Neural progenitor cell (in vitro differentiated cells): Measurements from ENCODE around the gene PELO. TPM values are rescaled to one million over a fixed set of nuclear protein-coding genes. Genes with fewer than 3 reads are reported as not detected.
"Not testable (repeated sequence)": the region's sequence is repeated elsewhere in the genome, so short reads cannot be mapped to it uniquely, and the experiment has no call there.

Experiments used
- DNase-seq: peaks from one replicate; pipeline ENCODE4 v3.0.0-alpha.2; 2016; ENCODE audit warnings: low spot score
- H2AFZ ChIP-seq: fragments of 200-600 bp; sonication (generic); replicated peaks from 2 replicates; pipeline ENCODE4 v1.6.1; 2016; ENCODE audit warnings: antibody characterized with exemption
- H3F3A ChIP-seq: fragments of 200-600 bp; sonication (generic); 2 replicates; pipeline ENCODE4 v1.6.1; 2016; ENCODE audit warnings: antibody characterized with exemption, low read depth
- H3K27ac ChIP-seq: fragments of 200-600 bp; sonication (generic); 2 replicates; pipeline ENCODE4 v1.5.1; 2016; ENCODE audit warnings: mild to moderate bottlenecking
- H3K27me3 ChIP-seq: fragments of 200-600 bp; sonication (generic); 2 replicates; pipeline ENCODE4 v1.6.1; 2016; ENCODE audit warnings: mild to moderate bottlenecking, moderate library complexity
- H3K36me3 ChIP-seq: fragments of 200-600 bp; sonication (generic); 2 replicates; pipeline ENCODE4 v1.5.1; 2016
- H3K4me1 ChIP-seq: fragments of 200-600 bp; sonication (generic); 2 replicates; pipeline ENCODE4 v1.6.1; 2016; ENCODE audit warnings: mixed run types
- H3K4me2 ChIP-seq: fragments of 200-600 bp; sonication (generic); 2 replicates; pipeline ENCODE4 v1.6.1; 2016
- H3K4me3 ChIP-seq: fragments of 200-600 bp; sonication (generic); 2 replicates; pipeline ENCODE4 v1.5.1; 2016
- H3K79me2 ChIP-seq: fragments of 200-600 bp; sonication (generic); 2 replicates; pipeline ENCODE4 v1.6.1; 2016; ENCODE audit warnings: low read depth
- H3K9ac ChIP-seq: fragments of 200-600 bp; sonication (generic); 2 replicates; pipeline ENCODE4 v1.6.1; 2016
- H3K9me3 ChIP-seq: fragments of 200-600 bp; sonication (generic); 2 replicates; pipeline ENCODE4 v1.5.1; 2016; ENCODE audit warnings: low read depth
- H4K20me1 ChIP-seq: fragments of 200-600 bp; sonication (generic); 2 replicates; pipeline ENCODE4 v1.6.1; 2016; ENCODE audit warnings: low read depth
- H3K27ac Mint-ChIP-seq: 3 replicates; pipeline ENCODE4 v1.8.0; 2021; ENCODE audit warnings: mixed read lengths
- H3K27me3 Mint-ChIP-seq: 2 replicates; pipeline ENCODE4 v1.8.0; 2022; ENCODE audit warnings: low read depth, mild to moderate bottlenecking, inconsistent platforms, moderate library complexity, mixed read lengths; ENCODE audit not compliant: insufficient read depth
- H3K36me3 Mint-ChIP-seq: 3 replicates; pipeline ENCODE4 v1.8.0; 2021; ENCODE audit warnings: mixed read lengths
- H3K4me1 Mint-ChIP-seq: 3 replicates; pipeline ENCODE4 v1.8.0; 2021; ENCODE audit warnings: mixed read lengths
- H3K4me3 Mint-ChIP-seq: 3 replicates; pipeline ENCODE4 v1.8.0; 2021; ENCODE audit warnings: mild to moderate bottlenecking, moderate library complexity, mixed read lengths
- H3K9me3 Mint-ChIP-seq: 3 replicates; pipeline ENCODE4 v1.8.0; 2020; ENCODE audit warnings: mixed read lengths
- CTCF ChIP-seq: fragments of 200-600 bp; sonication (generic); IDR thresholded peaks from 2 replicates; pipeline ENCODE4 v1.5.1; 2017; ENCODE audit warnings: antibody characterized with exemption, mild to moderate bottlenecking
- EZH2 ChIP-seq: fragments of 200-600 bp; sonication (generic); IDR thresholded peaks from 2 replicates; pipeline ENCODE4 v1.6.1; 2017; ENCODE audit warnings: antibody characterized with exemption, mild to moderate bottlenecking, moderate library complexity
- EZH2phosphoT487 ChIP-seq: fragments of 200-600 bp; sonication (generic); IDR thresholded peaks from 2 replicates; pipeline ENCODE4 v1.6.1; 2017; ENCODE audit warnings: antibody characterized with exemption
- total RNA-seq: library from RNA; depleted of rRNA; stranded (reverse); fragments of >200 nt; gene quantifications from 2 replicates; pipeline ENCODE4 v1.2.3, GENCODE V29; 2015; ENCODE audit warnings: low replicate concordance

The PELO gene
- total RNA-seq, 1 donor from 2014 or later, result 8.5 TPM

- Histone ChIP-seq H3K4me2 (no peak overlapping the region), H3K9ac (no peak overlapping the region), H3K27ac (no peak overlapping the region), H3K4me1 (peaks cover 18% of the 10 kb centered on the region), H3F3A (peaks cover 12% of the 10 kb centered on the region), H3K36me3 (no peaks in the 10 kb centered on the region), H3K27me3 (no peaks in the 10 kb centered on the region), H3K9me3 (no peaks in the 10 kb centered on the region), H4K20me1 (no peaks in the 10 kb centered on the region), H3K4me3 (no peak overlapping the region), H2AFZ (no peak overlapping the region), H3K79me2 (no peaks in the 10 kb centered on the region)
- no peaks in the 10 kb centered on the region for H3K4me1 Mint-ChIP-seq
- no peak overlapping the region for H3K4me3 Mint-ChIP-seq
- H3K9me3 Mint-ChIP-seq, result no peaks in the 10 kb centered on the region
- H3K27me3 Mint-ChIP-seq, result no peaks in the 10 kb centered on the region
- no peak overlapping the region for H3K27ac Mint-ChIP-seq
- TF ChIP-seq EZH2phosphoT487, result no peak
- TF ChIP-seq EZH2, result no peak
- no peak for TF ChIP-seq CTCF
- no peak for DNase-seq
- no peaks in the 10 kb centered on the region for H3K36me3 Mint-ChIP-seq
Observed at GRCh38 chr5:52817818-52818217, 30.1 kb downstream of the PELO start.

- no peaks in the 10 kb centered on the region for H3K27me3 Mint-ChIP-seq
- no peak overlapping the region for H2AFZ ChIP-seq
- no peaks in the 10 kb centered on the region for H3K9me3 Mint-ChIP-seq
- H3K4me3 Mint-ChIP-seq, result no peak overlapping the region
- no peak overlapping the region for H3K27ac Mint-ChIP-seq
- no peak overlapping the region for H3K4me3 ChIP-seq
- no peaks in the 10 kb centered on the region for H3K36me3 ChIP-seq
- no peak overlapping the region for H3K9ac ChIP-seq
- H3K27me3 ChIP-seq, result no peaks in the 10 kb centered on the region
- peaks cover 18% of the 10 kb centered on the region for H3K4me1 ChIP-seq
- no peaks in the 10 kb centered on the region for H3K79me2 ChIP-seq
- H3F3A ChIP-seq, result peaks cover 12% of the 10 kb centered on the region
- no peaks in the 10 kb centered on the region for H4K20me1 ChIP-seq
- no peaks in the 10 kb centered on the region for H3K4me1 Mint-ChIP-seq
- peak; percentile 55 for DNase-seq
- no peaks in the 10 kb centered on the region for H3K9me3 ChIP-seq
- no peaks in the 10 kb centered on the region for H3K36me3 Mint-ChIP-seq
- peak; percentile 71 for TF ChIP-seq EZH2phosphoT487
- TF ChIP-seq CTCF, result no peak
- peak overlapping the region; percentile 48 for H3K4me2 ChIP-seq
- H3K27ac ChIP-seq, result no peak overlapping the region
Observed at GRCh38 chr5:52818360-52818759, 30.6 kb downstream of the PELO start.

GRCh38 chr5:52818807-52819206 lies 31.1 kb downstream of the PELO start:
- not testable (repeated sequence) for H3K27ac ChIP-seq, H3K27ac Mint-ChIP-seq, H3K27me3 Mint-ChIP-seq, H4K20me1 ChIP-seq, H3K9me3 Mint-ChIP-seq, H3K9ac ChIP-seq, H2AFZ ChIP-seq, H3K4me3 ChIP-seq, H3K79me2 ChIP-seq, H3K27me3 ChIP-seq, DNase-seq, H3K4me1 Mint-ChIP-seq, H3K36me3 ChIP-seq, H3K4me3 Mint-ChIP-seq, H3K36me3 Mint-ChIP-seq, H3K9me3 ChIP-seq
- Histone ChIP-seq H3K4me2 (peak overlapping the region; percentile 48), H3F3A (peaks cover 12% of the 10 kb centered on the region), H3K4me1 (peaks cover 18% of the 10 kb centered on the region)

GRCh38 chr5:52821901-52822300 lies 34.2 kb downstream of the PELO start:
- H3K4me3 Mint-ChIP-seq, result no peak overlapping the region
- peaks cover 2% of the 10 kb centered on the region for H3K9me3 Mint-ChIP-seq
- peaks cover 9% of the 10 kb centered on the region for H3F3A ChIP-seq
- H3K4me1 Mint-ChIP-seq, result no peaks in the 10 kb centered on the region
- H3K27me3 ChIP-seq, result no peaks in the 10 kb centered on the region
- DNase-seq, result no peak
- H2AFZ ChIP-seq, result no peak overlapping the region
- TF ChIP-seq EZH2phosphoT487 (no peak), CTCF (no peak), EZH2 (no peak)
- no peaks in the 10 kb centered on the region for H3K27me3 Mint-ChIP-seq
- H3K27ac ChIP-seq, result no peak overlapping the region
- no peaks in the 10 kb centered on the region for H4K20me1 ChIP-seq
- no peaks in the 10 kb centered on the region for H3K79me2 ChIP-seq
- H3K36me3 ChIP-seq, result no peaks in the 10 kb centered on the region
- H3K9me3 ChIP-seq, result no peaks in the 10 kb centered on the region
- no peak overlapping the region for H3K4me3 ChIP-seq
- H3K4me1 ChIP-seq, result peaks cover 18% of the 10 kb centered on the region
- H3K9ac ChIP-seq, result no peak overlapping the region
- H3K27ac Mint-ChIP-seq, result no peak overlapping the region
- no peak overlapping the region for H3K4me2 ChIP-seq
- H3K36me3 Mint-ChIP-seq, result no peaks in the 10 kb centered on the region
